KBM-7 (cell line): ENCODE results near the gene GRIK4.

Source experiments
- DNase-seq: peaks from one replicate; pipeline ENCODE4 v3.0.0-alpha.2; 2015
- in situ Hi-C: fragments of 300-500 bp; cut with MboI; formaldehyde crosslinking; loops from 2 replicates; pipeline ENCODE4 v1.14.3; 2020; ENCODE audit warnings: low sequenced_read_pairs, low pct_unique_long_range_greater_than_20kb, mixed read lengths

Gene GRIK4

GRCh38 chr11:120709808-120710207 lies 198.3 kb downstream of the GRIK4 start:
- in situ Hi-C loops = no loop called here
- DNase-seq = no peak

- in situ Hi-C loops = no loop called here
- no peak for DNase-seq
Observed at GRCh38 chr11:120710354-120711131, 199.0 kb downstream of the GRIK4 start.

GRCh38 chr11:120712014-120712413 lies 200.5 kb downstream of the GRIK4 start:
- no peak for DNase-seq
- in situ Hi-C loops = no loop called here

DNA sequence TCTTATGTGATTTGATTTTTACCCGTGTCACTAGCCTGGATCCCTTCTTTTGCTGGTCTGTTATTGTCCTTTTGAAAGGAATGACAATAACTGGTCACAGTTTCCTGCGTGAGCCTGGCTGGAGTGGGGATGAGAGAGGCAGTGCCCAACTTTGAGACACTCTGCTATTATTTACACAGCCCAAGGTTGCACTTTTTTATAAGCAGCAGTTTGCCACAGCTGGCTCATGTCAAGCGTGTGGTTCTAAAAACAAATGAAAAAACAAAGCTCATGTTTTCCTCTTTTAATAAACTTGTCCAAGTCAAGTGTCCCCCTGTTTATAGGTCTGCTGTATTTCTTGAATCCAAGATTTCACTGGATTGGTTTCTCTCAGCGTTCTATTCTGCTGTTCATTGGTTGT lies 201.3 kb downstream of the GRIK4 start:
- DNase-seq = no peak
- in situ Hi-C loops = no loop called here

GRCh38 chr11:120713296-120713695 lies 201.7 kb downstream of the GRIK4 start:
- in situ Hi-C loops = no loop called here
- no peak for DNase-seq

- in situ Hi-C loops = no loop called here
- DNase-seq = no peak
Observed at GRCh38 chr11:120714438-120714837, 202.9 kb downstream of the GRIK4 start.

DNA sequence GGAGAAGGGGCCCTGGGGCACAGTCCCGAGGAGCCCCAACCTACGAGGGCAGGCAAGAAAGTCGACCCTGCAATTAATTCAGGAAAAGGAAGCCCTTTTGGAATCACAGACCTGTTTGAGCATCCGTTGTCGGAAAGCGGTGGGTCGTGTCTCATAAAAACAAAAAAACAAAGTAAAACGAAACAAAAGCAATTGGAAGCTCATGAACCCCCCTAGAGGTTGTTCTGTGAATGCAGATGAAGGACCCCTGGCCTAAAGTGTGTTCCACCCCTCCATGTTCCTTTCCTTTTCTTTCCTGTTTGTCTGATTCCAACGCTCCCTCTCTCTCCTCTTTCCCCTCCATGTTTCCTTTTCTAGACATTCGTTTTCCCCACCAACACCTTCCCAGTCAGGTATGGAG lies 203.7 kb downstream of the GRIK4 start:
- DNase-seq = peak; percentile 7
- in situ Hi-C loops = no loop called here

GRCh38 chr11:120717042-120717441 lies 205.5 kb downstream of the GRIK4 start:
- no peak for DNase-seq
- in situ Hi-C loops = no loop called here

DNA sequence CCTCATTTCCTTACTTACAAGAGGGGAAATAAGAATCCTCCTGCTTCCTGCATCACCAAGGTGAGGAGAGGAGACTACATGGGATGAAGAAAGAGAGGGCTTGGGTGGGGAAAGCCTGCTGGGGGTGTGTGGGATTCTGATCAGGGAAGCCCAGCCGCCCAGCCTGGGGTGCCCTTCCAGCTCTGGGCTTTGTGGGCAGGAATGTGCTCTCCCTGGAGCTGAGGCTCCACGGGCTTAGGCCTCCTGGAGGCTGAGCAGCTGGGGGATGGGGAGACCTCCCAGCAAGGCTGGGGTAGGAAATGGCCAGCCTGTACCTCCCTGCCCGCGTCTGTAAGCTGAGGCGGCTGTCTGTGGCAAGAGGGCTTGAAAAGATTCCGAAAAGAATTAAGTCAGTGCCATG lies 206.1 kb downstream of the GRIK4 start:
- in situ Hi-C loops = no loop called here
- no peak for DNase-seq

GRCh38 chr11:120718171-120718570 lies 206.6 kb downstream of the GRIK4 start:
- no peak for DNase-seq
- in situ Hi-C loops = no loop called here

- in situ Hi-C loops = no loop called here
- no peak for DNase-seq
Observed at GRCh38 chr11:120719348-120719747, 207.8 kb downstream of the GRIK4 start.

- DNase-seq = no peak
- in situ Hi-C loops = no loop called here
Observed at GRCh38 chr11:120720760-120721159, 209.2 kb downstream of the GRIK4 start.

GRCh38 chr11:120722524-120722923 lies 211.0 kb downstream of the GRIK4 start:
- in situ Hi-C loops = no loop called here
- no peak for DNase-seq

DNA sequence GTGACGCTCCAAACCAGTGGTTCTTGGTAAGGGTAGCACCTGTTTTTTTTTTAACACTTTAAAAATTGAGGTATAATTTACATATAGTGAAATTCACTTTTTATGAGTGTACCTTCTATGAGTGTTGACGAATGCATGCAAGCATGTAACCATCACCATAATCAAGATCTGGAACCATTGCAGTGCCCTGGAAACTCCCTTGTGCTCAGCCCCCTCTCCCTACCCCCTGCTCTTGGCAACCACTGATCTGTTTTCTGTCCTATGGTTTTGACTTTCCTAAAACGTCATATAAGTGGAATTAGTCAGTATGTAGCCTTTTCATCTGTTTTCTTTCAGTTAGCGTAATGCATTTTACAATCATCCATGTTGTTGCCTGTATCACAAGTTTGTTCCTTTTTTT lies 212.2 kb downstream of the GRIK4 start:
- DNase-seq = no peak
- in situ Hi-C loops = no loop called here

- in situ Hi-C loops = no loop called here
- DNase-seq = no peak
Observed at GRCh38 chr11:120727752-120728151, 216.2 kb downstream of the GRIK4 start.

GRCh38 chr11:120735035-120735434 lies 223.5 kb downstream of the GRIK4 start:
- in situ Hi-C loops = no loop called here
- DNase-seq = no peak

GRCh38 chr11:120738516-120739046 lies 227.0 kb downstream of the GRIK4 start:
- in situ Hi-C loops = no loop called here
- no peak for DNase-seq

GRCh38 chr11:120739780-120740179 lies 228.2 kb downstream of the GRIK4 start:
- in situ Hi-C loops = no loop called here
- no peak for DNase-seq

- in situ Hi-C loops = no loop called here
- no peak for DNase-seq
Observed at GRCh38 chr11:120740380-120740779, 228.8 kb downstream of the GRIK4 start.

- DNase-seq = no peak
- in situ Hi-C loops = no loop called here
Observed at GRCh38 chr11:120744016-120744994, 232.8 kb downstream of the GRIK4 start.
